Stimulated activated CD8-positive, alpha-beta memory T cell treated with anti-CD3 and anti-CD28 coated beads, Interleukin-2, amount 100 ng/mL, for 1 hour (primary cell): ENCODE measurements around the gene SH2B3.
"Not testable (repeated sequence)": the region's sequence is repeated elsewhere in the genome, so short reads cannot be mapped to it uniquely, and the experiment has no call there.

Source experiments
- DNase-seq, 2 donors: peaks; one replicate each; pipeline ENCODE4 v3.0.0-alpha.2; 2020; ENCODE audit warnings: low read depth in 2 of 2

The SH2B3 gene

GRCh38 chr12:111387747-111388323 lies 17.9 kb upstream of the SH2B3 start:
- no peak for DNase-seq

GRCh38 chr12:111389635-111390034 lies 16.1 kb upstream of the SH2B3 start:
- DNase-seq: no peak

GRCh38 chr12:111390910-111391309 lies 14.8 kb upstream of the SH2B3 start:
- no peak for DNase-seq

- no peak for DNase-seq
These were observed 11.9 kb upstream of the SH2B3 start for GRCh38 chr12:111393700-111394300.

GRCh38 chr12:111394480-111394879 lies 11.2 kb upstream of the SH2B3 start:
- DNase-seq: no peak

GRCh38 chr12:111395336-111396187 lies 10.2 kb upstream of the SH2B3 start:
- no peak for DNase-seq

- not testable (repeated sequence) for DNase-seq
These were observed 9.5 kb upstream of the SH2B3 start for GRCh38 chr12:111396271-111396670.

GRCh38 chr12:111396726-111397445 lies 8.8 kb upstream of the SH2B3 start:
- peak; percentile 81 to 82 for DNase-seq

GRCh38 chr12:111398530-111398929 lies 7.2 kb upstream of the SH2B3 start:
- DNase-seq: no peak

GRCh38 chr12:111399741-111400404 lies 5.8 kb upstream of the SH2B3 start:
- DNase-seq: not testable (repeated sequence)

- DNase-seq: no peak
These were observed 4.5 kb upstream of the SH2B3 start for GRCh38 chr12:111401167-111401605.

- DNase-seq: not testable (repeated sequence)
These were observed 3.3 kb upstream of the SH2B3 start for GRCh38 chr12:111402490-111402824.

GRCh38 chr12:111404362-111405148 lies 1.2 kb upstream of the SH2B3 start:
- peak in 1 of 2 donors; percentile 46 for DNase-seq

- DNase-seq: peak; percentile 97 to 98
These were observed 419 bp upstream of the SH2B3 start for GRCh38 chr12:111405149-111405858.

- DNase-seq: no peak
These were observed 1.0 kb downstream of the SH2B3 start for GRCh38 chr12:111406474-111407376.

GRCh38 chr12:111407377-111408115 lies 1.8 kb downstream of the SH2B3 start:
- DNase-seq: no peak

- DNase-seq: no peak
These were observed 2.4 kb downstream of the SH2B3 start for GRCh38 chr12:111408116-111408440.

- DNase-seq: no peak
These were observed 3.1 kb downstream of the SH2B3 start for GRCh38 chr12:111408686-111409402.
